ACC112 (cell line): Measurements from ENCODE around the gene JCHAIN.
A peak's percentile ranks its signal among the peaks of the same experiment; 100 is the strongest.

Experiments
- H2AFZ ChIP-seq: fragments of 200-600 bp; sonication (generic); one replicate; pipeline ENCODE4 v1.6.0; 2017; ENCODE audit warnings: antibody characterized with exemption, low read length; ENCODE audit not compliant: unreplicated experiment
- H3K27ac ChIP-seq: fragments of 200-600 bp; sonication (generic); 2 replicates; pipeline ENCODE4 v1.5.1; 2014; ENCODE audit warnings: low read depth, mild to moderate bottlenecking, antibody characterized with exemption, low read length, moderate library complexity
- H3K27me3 ChIP-seq: fragments of 200-600 bp; sonication (generic); 2 replicates; pipeline ENCODE4 v1.6.1; 2014; ENCODE audit warnings: mild to moderate bottlenecking, antibody characterized with exemption, low read length, moderate library complexity, mixed read lengths; ENCODE audit not compliant: insufficient read depth
- H3K36me3 ChIP-seq: fragments of 200-600 bp; sonication (generic); 2 replicates; pipeline ENCODE4 v1.6.1; 2016; ENCODE audit warnings: mild to moderate bottlenecking, antibody characterized with exemption, low read length, moderate library complexity, mixed read lengths; ENCODE audit not compliant: insufficient read depth
- H3K4me1 ChIP-seq: fragments of 200-600 bp; sonication (generic); one replicate; pipeline ENCODE4 v1.6.1; 2016; ENCODE audit warnings: low read length, mixed read lengths; ENCODE audit not compliant: insufficient read depth, unreplicated experiment, control insufficient read depth
- H3K4me3 ChIP-seq: fragments of 200-600 bp; sonication (generic); 2 replicates; pipeline ENCODE4 v1.5.1; 2014; ENCODE audit warnings: mild to moderate bottlenecking, low read depth, low read length
- H3K79me2 ChIP-seq: fragments of 200-600 bp; sonication (generic); one replicate; pipeline ENCODE4 v1.6.0; 2016; ENCODE audit warnings: low read length; ENCODE audit not compliant: control insufficient read depth, unreplicated experiment, insufficient read depth

The JCHAIN gene

GRCh38 chr4:70640192-70640591 is 26.1 kb downstream of the JCHAIN start:
- Histone ChIP-seq H2AFZ (no peak overlapping the region), H3K4me1 (no peaks in the 10 kb centered on the region), H3K27me3 (no peaks in the 10 kb centered on the region), H3K27ac (no peak overlapping the region), H3K36me3 (no peaks in the 10 kb centered on the region), H3K4me3 (no peak overlapping the region), H3K79me2 (no peaks in the 10 kb centered on the region)

DNA sequence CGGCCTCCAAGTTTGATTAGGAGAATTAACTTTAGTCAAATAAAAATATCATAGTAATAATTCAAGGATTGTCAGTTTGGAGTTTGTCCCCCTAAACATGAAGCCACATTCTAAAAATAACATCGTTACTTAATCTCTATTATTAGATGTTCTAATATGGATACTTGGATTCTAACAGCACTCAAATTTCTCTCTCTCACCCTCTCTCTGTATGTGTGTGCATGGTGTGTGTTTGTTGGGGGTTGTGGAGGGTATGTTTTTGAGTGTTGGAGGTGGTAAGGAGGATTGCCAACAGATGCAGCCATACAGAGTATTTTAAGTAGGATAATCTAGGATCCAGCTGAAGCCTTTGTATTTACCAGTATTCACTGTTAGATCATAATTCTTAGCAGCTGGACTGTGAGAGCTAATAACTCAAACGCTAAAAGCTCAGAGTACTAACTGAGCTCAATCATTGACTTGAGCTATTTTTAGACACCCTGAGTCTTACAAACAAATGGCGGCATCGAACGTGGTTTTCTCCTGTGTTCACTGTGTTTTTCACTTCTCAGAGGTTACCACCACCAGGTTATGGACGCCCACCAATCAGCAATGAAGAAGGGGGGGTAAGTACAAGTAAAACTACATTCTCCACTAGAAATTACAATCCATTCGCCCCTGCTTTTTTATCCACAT is 28.9 kb downstream of the JCHAIN start:
- H3K79me2 ChIP-seq = no peaks in the 10 kb centered on the region
- H3K4me3 ChIP-seq = no peak overlapping the region
- H3K4me1 ChIP-seq = peaks cover 3% of the 10 kb centered on the region
- H2AFZ ChIP-seq = no peak overlapping the region
- H3K27me3 ChIP-seq = no peaks in the 10 kb centered on the region
- H3K27ac ChIP-seq = no peak overlapping the region
- H3K36me3 ChIP-seq = no peaks in the 10 kb centered on the region

GRCh38 chr4:70634482-70634881 is 31.8 kb downstream of the JCHAIN start:
- Histone ChIP-seq H3K4me1 (peaks cover 14% of the 10 kb centered on the region), H3K79me2 (no peaks in the 10 kb centered on the region), H3K4me3 (no peak overlapping the region), H3K36me3 (no peaks in the 10 kb centered on the region), H2AFZ (no peak overlapping the region), H3K27me3 (no peaks in the 10 kb centered on the region), H3K27ac (no peak overlapping the region)

- peak overlapping the region; percentile 30; the same call in 1 of the 2 replicates for H3K4me3 ChIP-seq
- no peaks in the 10 kb centered on the region for H3K27me3 ChIP-seq
- no peaks in the 10 kb centered on the region for H3K36me3 ChIP-seq
- H3K4me1 ChIP-seq = peaks cover 14% of the 10 kb centered on the region
- no peaks in the 10 kb centered on the region for H3K79me2 ChIP-seq
- H3K27ac ChIP-seq = peak overlapping the region; percentile 26
- peak overlapping the region; percentile 41 for H2AFZ ChIP-seq
Observed at GRCh38 chr4:70632028-70632427, 34.3 kb downstream of the JCHAIN start.

- H2AFZ ChIP-seq = no peak overlapping the region
- no peaks in the 10 kb centered on the region for H3K27me3 ChIP-seq
- no peaks in the 10 kb centered on the region for H3K79me2 ChIP-seq
- H3K4me1 ChIP-seq = peaks cover 14% of the 10 kb centered on the region
- no peaks in the 10 kb centered on the region for H3K36me3 ChIP-seq
- no peak overlapping the region for H3K4me3 ChIP-seq
- no peak overlapping the region for H3K27ac ChIP-seq
Observed at GRCh38 chr4:70630162-70630561, 36.1 kb downstream of the JCHAIN start.

DNA sequence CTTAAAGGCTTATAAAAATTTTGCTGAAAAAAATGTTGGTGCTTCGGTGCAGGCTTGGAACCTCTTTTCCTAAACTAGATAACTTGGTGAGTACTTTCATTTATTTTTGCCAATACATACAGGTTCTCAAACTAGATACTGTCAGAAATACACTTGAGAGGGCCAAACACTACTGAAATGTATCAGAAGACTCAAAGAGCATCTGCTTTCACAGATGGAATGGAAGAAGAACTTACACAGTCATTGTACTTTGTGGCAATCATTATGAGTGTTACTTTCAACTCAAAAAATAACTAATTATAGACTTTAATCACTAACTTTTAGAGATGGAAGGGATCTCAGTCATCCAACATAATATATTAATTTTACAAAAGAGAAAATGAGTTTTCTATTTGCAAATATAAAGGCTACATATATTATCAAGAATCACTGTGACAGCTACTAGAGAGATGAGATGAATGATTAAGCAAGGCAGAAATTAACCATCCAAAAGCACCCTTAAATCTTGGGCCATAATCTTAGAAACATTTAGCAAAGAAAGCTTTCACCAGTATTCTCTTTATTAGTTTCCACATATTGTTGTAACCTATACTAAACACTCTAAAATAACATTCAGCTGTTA is 36.7 kb downstream of the JCHAIN start:
- Histone ChIP-seq H3K4me3 (no peak overlapping the region), H3K79me2 (no peaks in the 10 kb centered on the region), H3K27me3 (no peaks in the 10 kb centered on the region), H3K27ac (no peak overlapping the region), H3K4me1 (peaks cover 14% of the 10 kb centered on the region), H3K36me3 (no peaks in the 10 kb centered on the region), H2AFZ (no peak overlapping the region)

GRCh38 chr4:70628444-70628843 is 37.9 kb downstream of the JCHAIN start, which contains the start of gene ENAM:
TSS of gene ENAM (plus strand) at chr4:70628744. CDS start at chr4:70629501, 757 bp downstream.
- Histone ChIP-seq H3K4me1 (peaks cover 14% of the 10 kb centered on the region), H3K27ac (no peak within 1 kb of the TSS), H2AFZ (no peak within 1 kb of the TSS), H3K36me3 (no peaks in the 10 kb centered on the region), H3K27me3 (no peaks in the 10 kb centered on the region), H3K79me2 (no peaks in the 10 kb centered on the region), H3K4me3 (no peak within 1 kb of the TSS)

DNA sequence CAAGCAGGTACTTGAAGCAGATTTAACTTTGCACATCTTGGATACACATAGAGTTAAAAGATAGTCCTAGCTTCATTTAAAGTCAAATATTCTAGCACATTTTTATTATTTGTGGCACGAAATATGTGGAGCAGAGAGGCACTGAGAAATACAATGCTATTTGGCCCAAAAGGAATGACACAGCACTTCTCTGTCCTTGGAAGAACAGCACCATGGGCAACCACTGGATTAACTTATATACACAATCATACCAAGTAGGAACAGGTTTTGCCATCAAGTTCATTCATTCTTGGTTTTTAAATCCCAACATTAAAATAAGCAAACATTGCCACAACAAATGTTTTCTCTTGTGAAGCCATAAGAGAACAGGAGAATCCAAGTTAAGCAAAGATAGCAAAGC is 38.7 kb downstream of the JCHAIN start:
- Histone ChIP-seq H3K27me3 (no peaks in the 10 kb centered on the region), H3K4me3 (no peak overlapping the region), H3K4me1 (peaks cover 13% of the 10 kb centered on the region), H3K79me2 (no peaks in the 10 kb centered on the region), H2AFZ (no peak overlapping the region), H3K36me3 (no peaks in the 10 kb centered on the region), H3K27ac (no peak overlapping the region)

DNA sequence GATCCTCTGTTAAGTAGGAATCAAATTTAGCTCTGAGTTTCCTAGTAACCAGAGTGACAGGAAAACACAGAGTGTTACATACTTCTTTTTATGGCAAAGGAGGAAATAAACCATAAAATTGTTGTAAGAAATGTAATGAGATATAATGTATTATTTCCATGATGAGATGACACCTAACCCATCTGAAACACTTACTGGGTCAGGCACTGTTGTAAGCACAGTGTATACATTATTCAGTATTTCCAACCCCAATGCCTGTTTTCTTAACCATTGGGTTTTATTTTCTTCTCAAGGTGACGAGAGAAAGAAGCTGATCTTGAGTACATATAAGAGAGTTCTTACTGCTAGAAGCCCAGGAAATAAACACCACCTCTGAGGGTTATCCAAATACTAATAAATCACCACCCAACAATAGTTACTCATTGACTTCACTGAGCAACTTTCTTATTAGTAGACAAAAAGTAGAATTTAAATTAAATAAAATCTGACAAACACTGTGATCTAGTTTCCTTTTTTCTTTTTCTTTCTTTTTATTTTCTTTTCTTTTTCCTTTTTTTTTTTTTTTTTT is 42.0 kb downstream of the JCHAIN start:
- no peak overlapping the region for H3K4me3 ChIP-seq
- H3K27ac ChIP-seq = no peak overlapping the region
- no peak overlapping the region for H2AFZ ChIP-seq
- H3K79me2 ChIP-seq = no peaks in the 10 kb centered on the region
- no peaks in the 10 kb centered on the region for H3K4me1 ChIP-seq
- H3K36me3 ChIP-seq = no peaks in the 10 kb centered on the region
- H3K27me3 ChIP-seq = no peaks in the 10 kb centered on the region

- Histone ChIP-seq H3K79me2 (no peaks in the 10 kb centered on the region), H3K36me3 (no peaks in the 10 kb centered on the region), H3K4me1 (no peaks in the 10 kb centered on the region), H2AFZ (no peak overlapping the region), H3K27me3 (no peaks in the 10 kb centered on the region), H3K27ac (no peak overlapping the region), H3K4me3 (no peak overlapping the region)
Observed at GRCh38 chr4:70623323-70623722, 43.0 kb downstream of the JCHAIN start.

DNA sequence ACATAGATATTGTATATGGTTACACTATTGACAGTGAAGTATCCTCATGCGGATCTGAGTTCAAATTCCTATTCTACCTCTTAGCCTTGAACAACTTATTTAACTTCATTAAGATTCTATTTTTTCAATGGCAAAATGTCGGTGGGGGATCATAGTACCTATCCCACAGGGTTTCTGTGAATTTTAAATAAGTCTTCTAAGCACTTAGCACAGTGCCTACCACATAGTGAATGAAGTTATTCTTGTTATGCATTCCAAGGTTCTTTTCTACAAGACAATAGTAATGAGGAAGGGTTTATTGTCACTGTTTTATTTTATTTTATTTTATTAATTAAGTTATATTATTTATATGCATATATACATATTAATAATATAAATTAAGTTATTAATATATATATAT is 46.5 kb downstream of the JCHAIN start:
- Histone ChIP-seq H3K79me2 (no peaks in the 10 kb centered on the region), H3K4me1 (no peaks in the 10 kb centered on the region), H3K27me3 (no peaks in the 10 kb centered on the region), H2AFZ (no peak overlapping the region), H3K36me3 (no peaks in the 10 kb centered on the region), H3K4me3 (no peak overlapping the region), H3K27ac (no peak overlapping the region)
